Endothelial cell of umbilical vein (primary cell): ENCODE measurements around the gene TADA2A. TPM values are rescaled to one million over a fixed set of nuclear protein-coding genes. Genes with fewer than 3 reads are reported as not detected.
"Not testable (repeated sequence)": the region's sequence is repeated elsewhere in the genome, so short reads cannot be mapped to it uniquely, and the experiment has no call there.

ENCODE experiments used
- BruUV-seq: library from RNA; stranded (reverse); fragments of 400-500 nt; replicated peaks from 2 replicates; lab custom pipeline; 2021; lab: Mats Ljungman, UMichigan
- CTCF ChIA-PET: fragments of 300-600, 350-600 bp; sonication (Branson Sonifier 250); formaldehyde crosslinking; loops from one replicate; lab custom pipeline; 2021; ENCODE audit warnings: antibody characterized with exemption, inconsistent platforms; lab: Charles Lee
- POLR2A ChIA-PET: fragments of 300-600, 350-600 bp; sonication (Branson Sonifier 250); formaldehyde crosslinking; loops from one replicate; lab custom pipeline; 2021; ENCODE audit warnings: antibody characterized with exemption, inconsistent platforms; lab: Charles Lee
- DNase-seq: peaks from one replicate; pipeline ENCODE4 v3.0.0-alpha.2; 2011; ENCODE audit warnings: low read depth, low spot score
- FAIRE-seq: peaks from 2 replicates; lab custom pipeline; 2011; peaks lifted over from hg19 to GRCh38; lab: Jason Lieb, UNC
- H2AFZ ChIP-seq: 2 replicates; pipeline ENCODE4 v1.6.0; 2012; ENCODE audit warnings: low read depth, low read length, control low read depth, inconsistent platforms
- H3K27ac ChIP-seq: 2 replicates; pipeline ENCODE4 v1.5.1; 2011; ENCODE audit warnings: low read depth, mild to moderate bottlenecking, control low read depth, low read length, moderate library complexity; ENCODE audit not compliant: insufficient read depth
- H3K27me3 ChIP-seq, 2 experiments: 2 replicates each; pipeline versions ENCODE4 v1.6.0 to v1.6.1; 2011; ENCODE audit warnings: low read length in 2 of 2, mixed read lengths in 1 of 2; ENCODE audit not compliant: control insufficient read depth in 2 of 2, insufficient read depth in 2 of 2
- H3K36me3 ChIP-seq, 2 experiments: 2 replicates in 1 of 2; 3 replicates in 1 of 2; pipeline ENCODE4 v1.5.1; 2011; ENCODE audit warnings: low read length in 2 of 2, mild to moderate bottlenecking in 1 of 2, moderate library complexity in 1 of 2; ENCODE audit not compliant: control insufficient read depth in 2 of 2, insufficient read depth in 2 of 2; ENCODE audit errors: extremely low read depth in 1 of 2
- H3K4me1 ChIP-seq: 3 replicates; pipeline ENCODE4 v1.5.1; 2011; ENCODE audit warnings: mild to moderate bottlenecking, low read length; ENCODE audit not compliant: control insufficient read depth, insufficient read depth; ENCODE audit errors: extremely low read depth
- H3K4me2 ChIP-seq: 2 replicates; pipeline ENCODE4 v1.6.1; 2011; ENCODE audit warnings: low read length, control low read depth, mixed read lengths; ENCODE audit not compliant: insufficient read depth
- H3K4me3 ChIP-seq, 3 experiments: fragments of 200-600 bp in 1 of 3; sonication (generic), shearing (Covaris generic) in 1 of 3; replicated peaks in 1 of 3; 2 replicates each; pipeline ENCODE4 v1.5.1; 2011 to 2016; ENCODE audit warnings: control low read depth in 3 of 3, low read length in 3 of 3, mild to moderate bottlenecking in 2 of 3, inconsistent platforms in 1 of 3, low read depth in 1 of 3, moderate library complexity in 1 of 3; ENCODE audit not compliant: insufficient read depth in 1 of 3
- H3K79me2 ChIP-seq: 2 replicates; pipeline ENCODE4 v1.6.0; 2012; ENCODE audit warnings: low read length, inconsistent platforms; ENCODE audit not compliant: control insufficient read depth, insufficient read depth
- H3K9ac ChIP-seq: replicated peaks from 2 replicates; pipeline ENCODE3; 2011; ENCODE audit warnings: low read length, control low read depth; ENCODE audit not compliant: insufficient read depth; ENCODE audit errors: extremely low read depth
- H3K9me1 ChIP-seq: replicated peaks from 3 replicates; pipeline ENCODE4 v1.6.0; 2011; ENCODE audit warnings: mild to moderate bottlenecking, low read length; ENCODE audit not compliant: control insufficient read depth, insufficient read depth; ENCODE audit errors: extremely low read depth
- H3K9me3 ChIP-seq: replicated peaks from 2 replicates; pipeline ENCODE4 v1.5.1; 2012; ENCODE audit warnings: low read length, inconsistent platforms; ENCODE audit not compliant: control insufficient read depth, insufficient read depth
- H4K20me1 ChIP-seq: replicated peaks from 2 replicates; pipeline ENCODE3; 2011; ENCODE audit warnings: mild to moderate bottlenecking, low read length; ENCODE audit not compliant: control insufficient read depth, insufficient read depth; ENCODE audit errors: extremely low read depth
- MYC ChIP-seq: IDR thresholded peaks from one replicate; pipeline ENCODE4 v1.6.1; 2011; ENCODE audit warnings: mild to moderate bottlenecking, low read depth, low read length
- dilution Hi-C: fragments of 300-500 bp; cut with MboI; formaldehyde crosslinking; loops from one replicate; pipeline ENCODE4 v1.15.0; 2019; ENCODE audit warnings: low sequenced_read_pairs; ENCODE audit not compliant: extremely low pct_ligation_motif_present
- intact Hi-C: fragments of 100-400 bp; cut with micrococcal nuclease; formaldehyde crosslinking; loops from one replicate; pipeline ENCODE4 v1.10.0; 2022
- polyA plus RNA-seq, 4 experiments: library from polyadenylated mRNA; depleted of rRNA in 3 of 4; stranded (reverse) in 3 of 4; unstranded in 1 of 4; fragments of >200 nt; gene quantifications; 2 replicates each; pipeline versions ENCODE4 v1.2.1 to v1.2.3, GENCODE V29; 2011 to 2012; ENCODE audit warnings: missing spikeins in 1 of 4
- total RNA-seq: library from RNA; stranded (reverse); gene quantifications from 2 replicates; pipeline ENCODE4 v1.2.3, GENCODE V29; 2021
- TF ChIP-seq, protein P1 (sequence below): IDR thresholded peaks from 2 replicates; pipeline ENCODE4 v1.6.1; 2011; ENCODE audit not compliant: insufficient read depth, insufficient read length

The TADA2A gene
- total and polyA plus RNA-seq, 2 donors (not counting 3 experiments of a cell fraction or from before 2014, with no cell fraction given), result 9.9 to 22.4 TPM

DNA sequence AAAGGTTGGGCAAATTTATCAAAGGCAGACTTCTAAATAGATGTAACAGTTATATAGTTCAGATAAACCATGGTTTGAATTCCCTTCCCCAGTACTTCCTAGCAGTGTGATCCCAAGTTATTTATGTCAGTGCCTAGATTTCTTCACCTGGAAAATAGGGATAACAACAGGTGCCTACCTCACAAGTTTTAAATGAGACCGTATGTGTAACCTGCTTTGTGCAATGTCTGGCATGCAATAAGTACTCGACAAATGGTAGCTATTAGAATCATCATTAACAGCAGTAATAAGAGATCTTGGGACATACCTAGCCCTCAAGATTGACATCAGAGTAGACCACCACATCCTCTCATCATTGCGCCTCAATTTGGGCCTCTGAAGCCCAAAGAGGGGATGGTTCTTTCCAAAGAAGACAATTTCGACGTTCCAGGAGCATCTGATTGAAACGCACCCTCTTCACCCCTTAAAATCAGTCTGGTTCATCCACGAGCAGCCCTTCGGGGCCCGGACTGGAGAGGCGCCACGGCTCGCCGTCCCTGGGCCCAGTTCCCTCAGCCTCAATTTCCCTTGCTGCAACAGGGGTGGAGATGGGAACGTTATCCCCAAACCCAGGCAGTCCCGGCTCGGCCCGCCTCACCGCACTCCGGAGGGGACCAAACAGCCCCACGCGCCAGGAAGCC, 591 bp upstream of the TADA2A start:
- Histone ChIP-seq H3K27me3 (no peaks in the 10 kb centered on the region), H3K9me3 (no peaks in the 10 kb centered on the region), H3K4me2 (peak overlapping the region; percentile 89), H3K36me3 (no peaks in the 10 kb centered on the region), H3K9ac (peak overlapping the region; percentile 82), H3K27ac (peak overlapping the region; percentile 52), H3K79me2 (peaks cover 45% of the 10 kb centered on the region), H4K20me1 (no peaks in the 10 kb centered on the region), H3K4me1 (peaks cover 12% of the 10 kb centered on the region), H3K4me3 (peak overlapping the region; percentile 22 to 96 (median 86)), H2AFZ (peak overlapping the region; percentile 90), H3K9me1 (no peaks in the 10 kb centered on the region)
- TF ChIP-seq, protein P1, sequence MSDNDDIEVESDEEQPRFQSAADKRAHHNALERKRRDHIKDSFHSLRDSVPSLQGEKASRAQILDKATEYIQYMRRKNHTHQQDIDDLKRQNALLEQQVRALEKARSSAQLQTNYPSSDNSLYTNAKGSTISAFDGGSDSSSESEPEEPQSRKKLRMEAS, result no peak
- peak; percentile 36 for TF ChIP-seq MYC
- DNase-seq (peak; percentile 56), FAIRE-seq (no peak)
- CTCF ChIA-PET, result interaction anchor here (1.3 to 3.6 kb wide), 2 partner anchors 32 to 166 kb away, joined by 3 to 22 read pairs; no protein-coding TSS in a partner anchor
- intact Hi-C loops, result loop anchor here (2.0 to 5.0 kb wide), 3 partner anchors 49 to 236 kb away; partner anchors contain the start of gene DDX52
- BruUV-seq, result TSS peak; percentile 76
- POLR2A ChIA-PET, result no interaction called here
- dilution Hi-C loops, result no loop called here

- H3K9ac ChIP-seq, H3K4me3 ChIP-seq, H3K27me3 ChIP-seq, H3K9me3 ChIP-seq, H3K27ac ChIP-seq, BruUV-seq, dilution Hi-C loops, H3K36me3 ChIP-seq, H2AFZ ChIP-seq, DNase-seq, FAIRE-seq, H4K20me1 ChIP-seq, H3K4me2 ChIP-seq, H3K9me1 ChIP-seq: not testable (repeated sequence)
- Histone ChIP-seq H3K4me1 (peaks cover 12% of the 10 kb centered on the region), H3K79me2 (peaks cover 45% of the 10 kb centered on the region)
- intact Hi-C loops, result loop anchor here (5.0 kb wide), 2 partner anchors 51 to 234 kb away; partner anchors contain the start of gene DDX52
- ChIA-PET CTCF (interaction anchor here (1.0 to 1.4 kb wide), 2 partner anchors 35 to 49 kb away, joined by 4 to 5 read pairs; no protein-coding TSS in a partner anchor), POLR2A (interaction anchor here (0.7 kb wide), 1 partner anchor 22 kb away, joined by 3 read pairs; no protein-coding TSS in a partner anchor)
Measured at GRCh38 chr17:37408145-37408479, 1.4 kb downstream of the TADA2A start.
